HG03521 (cell line): Measurements from ENCODE around the gene SBK2.
A peak's percentile ranks its signal among the peaks of the same experiment; 100 is the strongest.

Source experiments
- ATAC-seq: cut with Tn5 transposase; IDR thresholded peaks from one replicate; pipeline ENCODE4 v1.9.1; 2021; ENCODE audit warnings: mild to moderate bottlenecking, moderate library complexity; ENCODE audit not compliant: unreplicated experiment

Gene SBK2

GRCh38 chr19:55486971-55487923, 49.7 kb downstream of the SBK2 start:
- no peak for ATAC-seq

- no peak for ATAC-seq
Measured at GRCh38 chr19:55486043-55486970, 50.6 kb downstream of the SBK2 start.

- no peak for ATAC-seq
Measured at GRCh38 chr19:55485439-55486011, 51.4 kb downstream of the SBK2 start.

GRCh38 chr19:55484593-55485438, 52.1 kb downstream of the SBK2 start, which contains the start of gene NAT14:
TSS of gene NAT14 (plus strand) at chr19:55485188. CDS start at chr19:55485709, 521 bp downstream.
- peak; percentile 49 for ATAC-seq

GRCh38 chr19:55483706-55484592, 53.0 kb downstream of the SBK2 start:
- ATAC-seq = no peak

GRCh38 chr19:55482967-55483705, 53.8 kb downstream of the SBK2 start:
- ATAC-seq = no peak

GRCh38 chr19:55482156-55482961, 54.6 kb downstream of the SBK2 start:
- ATAC-seq = no peak

- no peak for ATAC-seq
Measured at GRCh38 chr19:55481794-55482155, 55.2 kb downstream of the SBK2 start.

GRCh38 chr19:55481148-55481793, 55.7 kb downstream of the SBK2 start:
- ATAC-seq = no peak

- ATAC-seq = no peak
Measured at GRCh38 chr19:55479451-55480230, 57.3 kb downstream of the SBK2 start.

GRCh38 chr19:55479045-55479444, 57.9 kb downstream of the SBK2 start:
- no peak for ATAC-seq
